ENCODE results near the gene KCNQ1.

Gene KCNQ1

GRCh38 chr11:2748061-2748813 lies 303.4 kb downstream of the KCNQ1 start:
- Histone ChIP-seq H4K20me1 (ENCODE audit: insufficient read depth, low read length) (no peaks in the 10 kb centered on the region), H3F3A (ENCODE audit: insufficient read depth, low read length) (no peaks in the 10 kb centered on the region), H3K4me3 (ENCODE audit: low read depth, low read length, poor library complexity, severe bottlenecking) (no peak overlapping the region), H3K9ac (ENCODE audit: low read length) (no peak overlapping the region), H2AFZ (ENCODE audit: low read length) (no peak overlapping the region), H3K27me3 (ENCODE audit: insufficient read depth, low read length) (no peaks in the 10 kb centered on the region), H3K4me2 (ENCODE audit: low read length) (no peak overlapping the region), H3K4me1 (ENCODE audit: insufficient read depth, low read length, severe bottlenecking) (no peaks in the 10 kb centered on the region), H3K36me3 (ENCODE audit: insufficient read depth, low read length) (no peaks in the 10 kb centered on the region), H3K79me2 (ENCODE audit: insufficient read depth, low read length) (no peaks in the 10 kb centered on the region), H3K27ac (ENCODE audit: low read depth, low read length, poor library complexity, severe bottlenecking) (no peak overlapping the region), H3K9me2 (ENCODE audit: low read depth, low read length) (no peaks in the 10 kb centered on the region), H3K9me3 (ENCODE audit: low read length) (no peaks in the 10 kb centered on the region)
- TF ChIP-seq EZH2 (IDR thresholded peaks at IDR 0.05; ENCODE audit: borderline replicate concordance, low read length), result no peak
- TF ChIP-seq CTCF (IDR thresholded peaks at IDR 0.05; ENCODE audit: low read length), result no peak

GRCh38 chr11:2748814-2749554 lies 304.2 kb downstream of the KCNQ1 start:
- Histone ChIP-seq H2AFZ (ENCODE audit: low read length) (no peak overlapping the region), H3K27me3 (ENCODE audit: insufficient read depth, low read length) (0 out of 2 replicates have a peak, but pooled peaks cover 6% of the 10 kb centered on the region), H3K9ac (ENCODE audit: low read length) (no peak overlapping the region)

GRCh38 chr11:2750101-2750681 lies 305.4 kb downstream of the KCNQ1 start:
- TF ChIP-seq EZH2 (IDR thresholded peaks at IDR 0.05; ENCODE audit: borderline replicate concordance, low read length) (no peak), CTCF (IDR thresholded peaks at IDR 0.05; ENCODE audit: low read length) (no peak)
- Histone ChIP-seq H3K79me2 (ENCODE audit: insufficient read depth, low read length) (no peaks in the 10 kb centered on the region), H3K4me3 (ENCODE audit: low read depth, low read length, poor library complexity, severe bottlenecking) (no peak overlapping the region), H3K27me3 (ENCODE audit: insufficient read depth, low read length) (0 out of 2 replicates have a peak, but pooled peaks cover 10% of the 10 kb centered on the region), H3K9me2 (ENCODE audit: low read depth, low read length) (no peaks in the 10 kb centered on the region), H3K4me1 (ENCODE audit: insufficient read depth, low read length, severe bottlenecking) (no peaks in the 10 kb centered on the region), H3K4me2 (ENCODE audit: low read length) (no peak overlapping the region), H3K9me3 (ENCODE audit: low read length) (no peaks in the 10 kb centered on the region), H3K9ac (ENCODE audit: low read length) (no peak overlapping the region), H2AFZ (ENCODE audit: low read length) (no peak overlapping the region), H4K20me1 (ENCODE audit: insufficient read depth, low read length) (no peaks in the 10 kb centered on the region), H3K36me3 (ENCODE audit: insufficient read depth, low read length) (no peaks in the 10 kb centered on the region), H3F3A (ENCODE audit: insufficient read depth, low read length) (no peaks in the 10 kb centered on the region), H3K27ac (ENCODE audit: low read depth, low read length, poor library complexity, severe bottlenecking) (no peak overlapping the region)

More at GRCh38 chr11:2748814-2749554, 304.2 kb downstream of the KCNQ1 start:
- Histone ChIP-seq H3K9me2 (ENCODE audit: low read depth, low read length) (no peaks in the 10 kb centered on the region), H3K4me3 (ENCODE audit: low read depth, low read length, poor library complexity, severe bottlenecking) (no peak overlapping the region), H3K4me2 (ENCODE audit: low read length) (no peak overlapping the region), H4K20me1 (ENCODE audit: insufficient read depth, low read length) (no peaks in the 10 kb centered on the region), H3K79me2 (ENCODE audit: insufficient read depth, low read length) (no peaks in the 10 kb centered on the region), H3K4me1 (ENCODE audit: insufficient read depth, low read length, severe bottlenecking) (no peaks in the 10 kb centered on the region), H3K36me3 (ENCODE audit: insufficient read depth, low read length) (no peaks in the 10 kb centered on the region), H3K27ac (ENCODE audit: low read depth, low read length, poor library complexity, severe bottlenecking) (no peak overlapping the region), H3K9me3 (ENCODE audit: low read length) (no peaks in the 10 kb centered on the region), H3F3A (ENCODE audit: insufficient read depth, low read length) (no peaks in the 10 kb centered on the region)
- TF ChIP-seq EZH2 (IDR thresholded peaks at IDR 0.05; ENCODE audit: borderline replicate concordance, low read length), result no peak
- TF ChIP-seq CTCF (IDR thresholded peaks at IDR 0.05; ENCODE audit: low read length), result no peak
